Neural cell (in vitro differentiated cells): ENCODE measurements around the gene MEA1. TPM values are rescaled to one million over a fixed set of nuclear protein-coding genes. Genes with fewer than 3 reads are reported as not detected.

Experiments
- H2AFZ ChIP-seq: fragments of 200-600, 300-800 bp; sonication (generic), shearing (Covaris generic); 2 replicates; pipeline ENCODE4 v1.6.0; 2014; ENCODE audit warnings: low read depth, mild to moderate bottlenecking, antibody characterized with exemption, low read length, moderate library complexity
- H3F3A ChIP-seq: fragments of 200-600 bp; shearing (Covaris generic); 2 replicates; pipeline ENCODE4 v1.6.1; 2016; ENCODE audit warnings: mild to moderate bottlenecking, moderate library complexity, mixed read lengths, antibody characterized with exemption, low read length; ENCODE audit not compliant: insufficient read depth, poor library complexity, severe bottlenecking
- H3K27ac ChIP-seq: fragments of 200-600, 300-800 bp; sonication (generic), shearing (Covaris generic); 2 replicates; pipeline ENCODE4 v1.5.1; 2014; ENCODE audit warnings: mild to moderate bottlenecking, low read length, moderate library complexity
- H3K27me3 ChIP-seq: fragments of 300-800, 200-600 bp; sonication (generic), shearing (Covaris generic); 2 replicates; pipeline ENCODE4 v1.6.0; 2014; ENCODE audit warnings: mild to moderate bottlenecking, low read depth, low read length, moderate library complexity; ENCODE audit not compliant: insufficient read depth
- H3K36me3 ChIP-seq: fragments of 300-800, 200-600 bp; sonication (generic), shearing (Covaris generic); 2 replicates; pipeline ENCODE4 v1.5.1; 2014; ENCODE audit warnings: mild to moderate bottlenecking, antibody characterized with exemption, low read length, moderate library complexity; ENCODE audit not compliant: insufficient read depth
- H3K4me2 ChIP-seq: fragments of 300-800, 200-600 bp; sonication (generic), shearing (Covaris generic); 2 replicates; pipeline ENCODE4 v1.6.0; 2014; ENCODE audit warnings: mild to moderate bottlenecking, low read length
- H3K4me3 ChIP-seq: fragments of 300-800, 200-600 bp; sonication (generic), shearing (Covaris generic); 2 replicates; pipeline ENCODE4 v1.5.1; 2014; ENCODE audit warnings: mild to moderate bottlenecking, low read length, moderate library complexity
- H3K79me2 ChIP-seq: fragments of 200-600 bp; shearing (Covaris generic); replicated peaks from 2 replicates; pipeline ENCODE4 v1.6.0; 2014; ENCODE audit warnings: mild to moderate bottlenecking, low read length, moderate library complexity; ENCODE audit not compliant: insufficient read depth
- H3K9ac ChIP-seq: fragments of 300-800, 200-600 bp; sonication (generic), shearing (Covaris generic); 2 replicates; pipeline ENCODE4 v1.6.1; 2016; ENCODE audit warnings: mild to moderate bottlenecking, low read length, mixed read lengths
- H3K9me2 ChIP-seq: fragments of 200-600 bp; shearing (Covaris generic); 2 replicates; pipeline ENCODE4 v1.6.1; 2016; ENCODE audit warnings: mild to moderate bottlenecking, low read length, mixed read lengths; ENCODE audit not compliant: insufficient read depth
- H3K9me3 ChIP-seq: fragments of 200-600, 300-800 bp; sonication (generic), shearing (Covaris generic); 2 replicates; pipeline ENCODE4 v1.6.1; 2016; ENCODE audit warnings: mild to moderate bottlenecking, mixed run types, low read length, moderate library complexity, mixed read lengths
- H4K20me1 ChIP-seq: fragments of 200-600 bp; shearing (Covaris generic); 2 replicates; pipeline ENCODE4 v1.6.1; 2016; ENCODE audit warnings: mild to moderate bottlenecking, mixed run types; ENCODE audit not compliant: insufficient read depth
- EP300 ChIP-seq: fragments of 450-650 bp; conservative IDR thresholded peaks from 2 replicates; pipeline ENCODE4 v1.6.1; 2014; ENCODE audit warnings: antibody characterized with exemption, mild to moderate bottlenecking, moderate library complexity; ENCODE audit not compliant: poor library complexity, severe bottlenecking
- EZH2 ChIP-seq: fragments of 200-600, 300-800 bp; shearing (Covaris generic), sonication (generic); IDR thresholded peaks from 2 replicates; pipeline ENCODE4 v1.6.1; 2014; ENCODE audit warnings: antibody characterized with exemption, low read length, borderline replicate concordance, mild to moderate bottlenecking; ENCODE audit not compliant: insufficient read depth, poor library complexity, severe bottlenecking
- MXI1 ChIP-seq: fragments of 450-650 bp; conservative IDR thresholded peaks from 2 replicates; pipeline ENCODE4 v1.6.1; 2014; ENCODE audit warnings: antibody characterized with exemption, mild to moderate bottlenecking; ENCODE audit not compliant: poor library complexity, severe bottlenecking
- POLR2AphosphoS5 ChIP-seq: IDR thresholded peaks from 2 replicates; pipeline ENCODE4 v1.6.1; 2012
- RAD21 ChIP-seq: fragments of 450-650 bp; conservative IDR thresholded peaks from 2 replicates; pipeline ENCODE4 v1.6.1; 2014; ENCODE audit warnings: antibody characterized with exemption, mild to moderate bottlenecking, moderate library complexity
- SMC3 ChIP-seq: fragments of 450-650 bp; conservative IDR thresholded peaks from 2 replicates; pipeline ENCODE4 v1.6.1; 2014; ENCODE audit warnings: antibody characterized with exemption, mild to moderate bottlenecking, moderate library complexity; ENCODE audit not compliant: poor library complexity
- TAF1 ChIP-seq: IDR thresholded peaks from 2 replicates; pipeline ENCODE4 v1.6.1; 2012; ENCODE audit warnings: low read depth
- polyA plus RNA-seq: library from polyadenylated mRNA; depleted of rRNA; stranded (reverse); fragments of >200 nt; gene quantifications from 2 replicates; pipeline ENCODE4 v1.2.3, GENCODE V29; 2014
- TF ChIP-seq, protein P1 (sequence below): IDR thresholded peaks from 2 replicates; pipeline ENCODE4 v1.6.1; 2012; ENCODE audit warnings: borderline replicate concordance
- TF ChIP-seq, protein P2 (sequence below): fragments of 450-650 bp; IDR thresholded peaks from 2 replicates; pipeline ENCODE4 v1.5.1; 2014; ENCODE audit warnings: antibody characterized with exemption, mild to moderate bottlenecking, moderate library complexity; ENCODE audit not compliant: poor library complexity, severe bottlenecking

Gene MEA1
- polyA plus RNA-seq, 1 donor from 2014 or later = 119 TPM

DNA sequence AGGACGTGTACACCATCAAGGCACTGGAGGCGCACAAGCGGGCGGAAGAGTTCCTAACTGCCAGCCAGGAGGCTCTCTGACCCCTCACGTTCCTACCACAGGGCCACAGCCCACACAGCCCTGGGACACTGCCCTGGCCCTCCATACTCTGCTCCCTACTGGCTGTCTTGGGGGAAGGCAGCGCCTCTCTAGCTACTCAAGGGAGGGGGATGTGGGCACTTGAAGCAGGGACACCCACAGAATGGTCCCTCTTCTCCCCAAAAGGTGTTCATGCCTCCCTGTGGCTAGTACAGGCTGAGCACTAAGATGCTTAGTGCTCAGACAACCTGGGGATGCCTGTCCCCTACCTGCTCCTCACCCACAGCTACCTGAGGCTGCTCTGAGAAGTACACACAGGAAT is 2.5 kb downstream of the MEA1 start:
- H4K20me1 ChIP-seq = no peaks in the 10 kb centered on the region
- H3K27ac ChIP-seq = no peak overlapping the region
- H2AFZ ChIP-seq = no peak overlapping the region
- H3K9me2 ChIP-seq = no peaks in the 10 kb centered on the region
- no peak overlapping the region for H3K4me3 ChIP-seq
- H3K36me3 ChIP-seq = no peaks in the 10 kb centered on the region
- H3K27me3 ChIP-seq = no peaks in the 10 kb centered on the region
- H3K9me3 ChIP-seq = no peaks in the 10 kb centered on the region
- H3K4me2 ChIP-seq = no peak overlapping the region
- TF ChIP-seq SMC3 = no peak
- TF ChIP-seq, protein P1, sequence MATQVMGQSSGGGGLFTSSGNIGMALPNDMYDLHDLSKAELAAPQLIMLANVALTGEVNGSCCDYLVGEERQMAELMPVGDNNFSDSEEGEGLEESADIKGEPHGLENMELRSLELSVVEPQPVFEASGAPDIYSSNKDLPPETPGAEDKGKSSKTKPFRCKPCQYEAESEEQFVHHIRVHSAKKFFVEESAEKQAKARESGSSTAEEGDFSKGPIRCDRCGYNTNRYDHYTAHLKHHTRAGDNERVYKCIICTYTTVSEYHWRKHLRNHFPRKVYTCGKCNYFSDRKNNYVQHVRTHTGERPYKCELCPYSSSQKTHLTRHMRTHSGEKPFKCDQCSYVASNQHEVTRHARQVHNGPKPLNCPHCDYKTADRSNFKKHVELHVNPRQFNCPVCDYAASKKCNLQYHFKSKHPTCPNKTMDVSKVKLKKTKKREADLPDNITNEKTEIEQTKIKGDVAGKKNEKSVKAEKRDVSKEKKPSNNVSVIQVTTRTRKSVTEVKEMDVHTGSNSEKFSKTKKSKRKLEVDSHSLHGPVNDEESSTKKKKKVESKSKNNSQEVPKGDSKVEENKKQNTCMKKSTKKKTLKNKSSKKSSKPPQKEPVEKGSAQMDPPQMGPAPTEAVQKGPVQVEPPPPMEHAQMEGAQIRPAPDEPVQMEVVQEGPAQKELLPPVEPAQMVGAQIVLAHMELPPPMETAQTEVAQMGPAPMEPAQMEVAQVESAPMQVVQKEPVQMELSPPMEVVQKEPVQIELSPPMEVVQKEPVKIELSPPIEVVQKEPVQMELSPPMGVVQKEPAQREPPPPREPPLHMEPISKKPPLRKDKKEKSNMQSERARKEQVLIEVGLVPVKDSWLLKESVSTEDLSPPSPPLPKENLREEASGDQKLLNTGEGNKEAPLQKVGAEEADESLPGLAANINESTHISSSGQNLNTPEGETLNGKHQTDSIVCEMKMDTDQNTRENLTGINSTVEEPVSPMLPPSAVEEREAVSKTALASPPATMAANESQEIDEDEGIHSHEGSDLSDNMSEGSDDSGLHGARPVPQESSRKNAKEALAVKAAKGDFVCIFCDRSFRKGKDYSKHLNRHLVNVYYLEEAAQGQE = no peak
- no peak for TF ChIP-seq TAF1
- no peak for TF ChIP-seq EZH2
- no peak for TF ChIP-seq POLR2AphosphoS5
- peaks cover 29% of the 10 kb centered on the region for H3K79me2 ChIP-seq
- H3F3A ChIP-seq = no peaks in the 10 kb centered on the region
- no peak overlapping the region for H3K9ac ChIP-seq

GRCh38 chr6:43009124-43009523 is 4.6 kb downstream of the MEA1 start:
- H3K27ac ChIP-seq = no peak overlapping the region
- H3K9ac ChIP-seq = no peak overlapping the region
- H3K4me2 ChIP-seq = no peak overlapping the region
- TF ChIP-seq RAD21 (peak; percentile 64), SMC3 (peak; percentile 70), EZH2 (no peak)
- TF ChIP-seq, protein P2, sequence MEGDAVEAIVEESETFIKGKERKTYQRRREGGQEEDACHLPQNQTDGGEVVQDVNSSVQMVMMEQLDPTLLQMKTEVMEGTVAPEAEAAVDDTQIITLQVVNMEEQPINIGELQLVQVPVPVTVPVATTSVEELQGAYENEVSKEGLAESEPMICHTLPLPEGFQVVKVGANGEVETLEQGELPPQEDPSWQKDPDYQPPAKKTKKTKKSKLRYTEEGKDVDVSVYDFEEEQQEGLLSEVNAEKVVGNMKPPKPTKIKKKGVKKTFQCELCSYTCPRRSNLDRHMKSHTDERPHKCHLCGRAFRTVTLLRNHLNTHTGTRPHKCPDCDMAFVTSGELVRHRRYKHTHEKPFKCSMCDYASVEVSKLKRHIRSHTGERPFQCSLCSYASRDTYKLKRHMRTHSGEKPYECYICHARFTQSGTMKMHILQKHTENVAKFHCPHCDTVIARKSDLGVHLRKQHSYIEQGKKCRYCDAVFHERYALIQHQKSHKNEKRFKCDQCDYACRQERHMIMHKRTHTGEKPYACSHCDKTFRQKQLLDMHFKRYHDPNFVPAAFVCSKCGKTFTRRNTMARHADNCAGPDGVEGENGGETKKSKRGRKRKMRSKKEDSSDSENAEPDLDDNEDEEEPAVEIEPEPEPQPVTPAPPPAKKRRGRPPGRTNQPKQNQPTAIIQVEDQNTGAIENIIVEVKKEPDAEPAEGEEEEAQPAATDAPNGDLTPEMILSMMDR = peak; percentile 59
- no peak overlapping the region for H2AFZ ChIP-seq
- H3F3A ChIP-seq = no peaks in the 10 kb centered on the region
- H4K20me1 ChIP-seq = no peaks in the 10 kb centered on the region
- H3K9me2 ChIP-seq = no peaks in the 10 kb centered on the region
- no peaks in the 10 kb centered on the region for H3K36me3 ChIP-seq
- H3K4me3 ChIP-seq = no peak overlapping the region
- H3K79me2 ChIP-seq = peaks cover 10% of the 10 kb centered on the region
- no peaks in the 10 kb centered on the region for H3K27me3 ChIP-seq
- H3K9me3 ChIP-seq = no peaks in the 10 kb centered on the region

GRCh38 chr6:43007126-43007525 is 6.6 kb downstream of the MEA1 start:
- H3K9me3 ChIP-seq = no peaks in the 10 kb centered on the region
- no peak overlapping the region for H3K27ac ChIP-seq
- no peak for TF ChIP-seq EZH2
- TF ChIP-seq MXI1 = no peak
- TF ChIP-seq POLR2AphosphoS5 = no peak
- TF ChIP-seq SMC3 = no peak
- TF ChIP-seq EP300 = no peak
- TF ChIP-seq TAF1 = no peak
- TF ChIP-seq, protein P2 = no peak
- TF ChIP-seq RAD21 = no peak
- TF ChIP-seq, protein P1 = no peak
- H3K4me3 ChIP-seq = no peak overlapping the region
- no peaks in the 10 kb centered on the region for H3F3A ChIP-seq
- no peaks in the 10 kb centered on the region for H3K36me3 ChIP-seq
- H4K20me1 ChIP-seq = no peaks in the 10 kb centered on the region
- no peak overlapping the region for H3K4me2 ChIP-seq
- no peak overlapping the region for H2AFZ ChIP-seq
- H3K9me2 ChIP-seq = no peaks in the 10 kb centered on the region
- no peaks in the 10 kb centered on the region for H3K79me2 ChIP-seq
- no peak overlapping the region for H3K9ac ChIP-seq
- no peaks in the 10 kb centered on the region for H3K27me3 ChIP-seq
